Transverse colon (tissue), 4 donors: Measurements from ENCODE around the gene AFP. TPM values are rescaled to one million over a fixed set of nuclear protein-coding genes. Genes with fewer than 3 reads are reported as not detected.

Experiments
- DNase-seq: peaks from one replicate; pipeline ENCODE4 v3.0.0-alpha.2; 2019
- H3K27ac ChIP-seq, 4 donors: fragments of 200-600 bp; sonication (generic); 2 replicates each; pipeline ENCODE4 v1.5.1; 2016 to 2018; ENCODE audit warnings: inconsistent platforms in 4 of 4
- H3K27me3 ChIP-seq: fragments of 200-600 bp; sonication (generic); 2 replicates; pipeline ENCODE4 v1.5.1; 2017; ENCODE audit warnings: inconsistent platforms
- H3K36me3 ChIP-seq, 4 donors: fragments of 200-600 bp; sonication (generic); 2 replicates each; pipeline ENCODE4 v1.5.1; 2017 to 2019; ENCODE audit warnings: inconsistent platforms in 4 of 4
- H3K4me1 ChIP-seq, 4 donors: fragments of 200-600 bp; sonication (generic); 2 replicates each; pipeline ENCODE4 v1.5.1; 2017 to 2020; ENCODE audit warnings: inconsistent platforms in 4 of 4
- H3K4me3 ChIP-seq, 4 donors: fragments of 200-600 bp; sonication (generic); 1 replicate in 1 of 4; 2 replicates in 3 of 4; pipeline versions ENCODE4 v1.5.1 to v1.6.1; 2017 to 2019; ENCODE audit warnings: inconsistent platforms in 4 of 4
- H3K9me3 ChIP-seq, 2 donors: fragments of 200-600 bp; sonication (generic); 2 replicates each; pipeline ENCODE4 v1.5.1; 2017 to 2019; ENCODE audit warnings: inconsistent platforms in 2 of 2
- EP300 ChIP-seq: sonication (generic); formaldehyde crosslinking; IDR thresholded peaks from one replicate; pipeline ENCODE4 v1.6.1; 2017; ENCODE audit warnings: antibody characterized with exemption, low read depth
- POLR2A ChIP-seq: fragments of 450-650 bp; IDR thresholded peaks from one replicate; pipeline ENCODE4 v1.6.1; 2016; ENCODE audit warnings: antibody characterized with exemption, mild to moderate bottlenecking, moderate library complexity
- POLR2AphosphoS5 ChIP-seq, 3 donors: sonication (generic); formaldehyde crosslinking; IDR thresholded peaks; one replicate each; pipeline ENCODE4 v1.6.1; 2016; ENCODE audit warnings: antibody characterized with exemption in 3 of 3
- WGBS, 2 donors: methylation state at CpG; one replicate each; pipeline ENCODE4 v1.1.5; 2018; ENCODE audit warnings: low coverage in 1 of 2; 5-methylcytosine and 5-hydroxymethylcytosine counted together
- in situ Hi-C, 4 donors: fragments of 200-750 bp; cut with MboI; loops; one replicate each; pipeline versions ENCODE4 v1.15.0 to v1.15.1; 2017; ENCODE audit warnings: low sequenced_read_pairs in 3 of 4, low pct_ligation_motif_present in 1 of 4, low pct_unique_long_range_greater_than_20kb in 1 of 4
- intact Hi-C: fragments of 100-400 bp; cut with DNase I; formaldehyde crosslinking; loops from one replicate; pipeline ENCODE4 v1.15.1; 2023; ENCODE audit warnings: low total_unique reads
- total RNA-seq, 4 donors: library from RNA; depleted of rRNA; stranded (reverse); fragments of >200 nt; gene quantifications; one replicate each; pipeline ENCODE4 v1.1.0, GENCODE V29; 2016
- TF ChIP-seq, protein P1 (sequence below), 5 experiments: fragments of 200-600 bp in 3 of 5; fragments of 450-650 bp in 2 of 5; sonication (generic) in 3 of 5; IDR thresholded peaks; 1 replicate in 2 of 5; 2 replicates in 3 of 5; pipeline ENCODE4 v1.5.1; 2016 to 2017; ENCODE audit warnings: antibody characterized with exemption in 5 of 5, inconsistent platforms in 3 of 5, mild to moderate bottlenecking in 2 of 5, moderate library complexity in 1 of 5

The AFP gene
- total RNA-seq, 4 donors from 2014 or later: not detected

DNA sequence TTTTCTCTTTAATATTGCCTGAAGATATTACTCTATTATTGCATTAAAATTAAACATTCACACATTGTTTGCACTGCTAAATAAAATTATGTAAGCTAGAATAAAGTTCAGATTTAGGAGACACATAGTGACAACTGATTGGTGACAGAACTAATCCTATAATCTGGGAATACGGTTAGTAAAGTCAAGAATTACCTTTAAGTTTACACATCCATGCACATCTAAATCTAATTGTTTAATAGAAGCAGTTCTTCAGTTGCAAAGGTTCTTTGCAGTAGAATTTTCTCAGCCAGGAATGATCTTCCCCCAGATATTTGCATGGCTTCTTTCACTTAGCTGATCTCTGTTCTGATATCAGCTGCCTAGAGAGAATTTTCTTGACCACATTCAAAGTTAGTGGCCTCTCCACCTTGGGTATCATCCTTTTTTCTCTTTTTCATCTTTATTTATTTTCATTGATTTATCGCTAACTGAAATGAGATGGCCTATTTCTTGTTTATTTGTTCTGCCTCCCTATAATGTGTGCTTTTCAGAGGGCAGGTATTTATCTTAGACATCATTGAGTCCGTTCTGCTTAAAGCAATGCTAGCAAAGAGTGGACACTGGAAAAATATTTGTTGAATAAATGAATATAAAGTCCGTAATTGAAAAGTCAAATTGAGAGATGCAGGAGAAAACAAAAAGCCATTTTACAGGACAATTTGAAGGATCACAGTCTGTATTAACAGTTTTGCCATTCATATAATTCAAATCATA, 12.6 kb downstream of the AFP start:
- no peaks in the 10 kb centered on the region for H3K36me3 ChIP-seq
- WGBS, 2 donors: 82 to 86% methylated on average over 4 of the region's 4 CpGs
- peaks cover 0 to 7% (median 3%) of the 10 kb centered on the region in 4 donors for H3K4me1 ChIP-seq
- no peaks in the 10 kb centered on the region for H3K9me3 ChIP-seq
- TF ChIP-seq POLR2A (no peak), POLR2AphosphoS5 (IDR thresholded peaks at IDR 0.05) (no peak), EP300 (no peak)
- TF ChIP-seq, protein P1, sequence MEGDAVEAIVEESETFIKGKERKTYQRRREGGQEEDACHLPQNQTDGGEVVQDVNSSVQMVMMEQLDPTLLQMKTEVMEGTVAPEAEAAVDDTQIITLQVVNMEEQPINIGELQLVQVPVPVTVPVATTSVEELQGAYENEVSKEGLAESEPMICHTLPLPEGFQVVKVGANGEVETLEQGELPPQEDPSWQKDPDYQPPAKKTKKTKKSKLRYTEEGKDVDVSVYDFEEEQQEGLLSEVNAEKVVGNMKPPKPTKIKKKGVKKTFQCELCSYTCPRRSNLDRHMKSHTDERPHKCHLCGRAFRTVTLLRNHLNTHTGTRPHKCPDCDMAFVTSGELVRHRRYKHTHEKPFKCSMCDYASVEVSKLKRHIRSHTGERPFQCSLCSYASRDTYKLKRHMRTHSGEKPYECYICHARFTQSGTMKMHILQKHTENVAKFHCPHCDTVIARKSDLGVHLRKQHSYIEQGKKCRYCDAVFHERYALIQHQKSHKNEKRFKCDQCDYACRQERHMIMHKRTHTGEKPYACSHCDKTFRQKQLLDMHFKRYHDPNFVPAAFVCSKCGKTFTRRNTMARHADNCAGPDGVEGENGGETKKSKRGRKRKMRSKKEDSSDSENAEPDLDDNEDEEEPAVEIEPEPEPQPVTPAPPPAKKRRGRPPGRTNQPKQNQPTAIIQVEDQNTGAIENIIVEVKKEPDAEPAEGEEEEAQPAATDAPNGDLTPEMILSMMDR (IDR thresholded peaks at IDR 0.05): no peak
- H3K4me3 ChIP-seq: no peak overlapping the region
- intact Hi-C loops (no loop called here), in situ Hi-C loops (no loop called here)
- H3K27me3 ChIP-seq: no peaks in the 10 kb centered on the region
- no peak for DNase-seq
- H3K27ac ChIP-seq: no peak overlapping the region

- 61 to 75% methylated on average over 3 to 9 of the region's 9 CpGs for WGBS, 2 donors
- H3K9me3 ChIP-seq: no peaks in the 10 kb centered on the region
- H3K36me3 ChIP-seq: no peaks in the 10 kb centered on the region
- DNase-seq: no peak
- H3K27ac ChIP-seq: no peak overlapping the region
- intact Hi-C loops: loop anchor here (10.0 kb wide), 1 partner anchor 1446 kb away; no protein-coding TSS in a partner anchor
- H3K4me1 ChIP-seq: peaks cover 0 to 12% (median 5%) of the 10 kb centered on the region in 4 donors
- no peak overlapping the region for H3K4me3 ChIP-seq
- in situ Hi-C loops: no loop called here
- H3K27me3 ChIP-seq: no peaks in the 10 kb centered on the region
- TF ChIP-seq POLR2AphosphoS5 (IDR thresholded peaks at IDR 0.05): no peak
- TF ChIP-seq, protein P1 (IDR thresholded peaks at IDR 0.05): no peak
- TF ChIP-seq EP300: no peak
- TF ChIP-seq POLR2A: no peak
Observed at GRCh38 chr4:73450398-73451004, 14.5 kb downstream of the AFP start.

- 72 to 79% methylated on average over 3 of the region's 3 CpGs for WGBS, 2 donors
- TF ChIP-seq, protein P1 (IDR thresholded peaks at IDR 0.05): no peak
- TF ChIP-seq EP300 (no peak), POLR2A (no peak), POLR2AphosphoS5 (IDR thresholded peaks at IDR 0.05) (no peak)
- in situ Hi-C loops: no loop called here
- Histone ChIP-seq H3K27ac (no peak overlapping the region), H3K27me3 (no peaks in the 10 kb centered on the region), H3K4me3 (no peak overlapping the region), H3K9me3 (no peaks in the 10 kb centered on the region), H3K36me3 (no peaks in the 10 kb centered on the region), H3K4me1 (peaks cover 0 to 12% (median 5%) of the 10 kb centered on the region in 4 donors)
- no peak for DNase-seq
- intact Hi-C loops: loop anchor here (10.0 kb wide), 1 partner anchor 1447 kb away; no protein-coding TSS in a partner anchor
Observed at GRCh38 chr4:73451404-73451803, 15.4 kb downstream of the AFP start.

- DNase-seq: no peak
- in situ Hi-C loops: no loop called here
- WGBS, 2 donors: 71 to 94% methylated on average over 4 of the region's 4 CpGs
- H3K4me3 ChIP-seq: no peak overlapping the region
- peaks cover 0 to 12% (median 5%) of the 10 kb centered on the region in 4 donors for H3K4me1 ChIP-seq
- H3K27ac ChIP-seq: no peak overlapping the region
- intact Hi-C loops: loop anchor here (10.0 kb wide), 1 partner anchor 1447 kb away; no protein-coding TSS in a partner anchor
- no peaks in the 10 kb centered on the region for H3K36me3 ChIP-seq
- TF ChIP-seq POLR2A (no peak), POLR2AphosphoS5 (IDR thresholded peaks at IDR 0.05) (no peak), EP300 (no peak)
- TF ChIP-seq, protein P1 (IDR thresholded peaks at IDR 0.05): no peak
- no peaks in the 10 kb centered on the region for H3K27me3 ChIP-seq
- no peaks in the 10 kb centered on the region for H3K9me3 ChIP-seq
Observed at GRCh38 chr4:73451981-73452747, 16.1 kb downstream of the AFP start.
